SKM-1 treated with dmso at 0.1 percent for 144 hours (cell line): ENCODE results near the gene TBC1D12.
"Not testable (repeated sequence)": the region's sequence is repeated elsewhere in the genome, so short reads cannot be mapped to it uniquely, and the experiment has no call there.

Experiments
- DNase-seq: peaks from one replicate; lab custom pipeline; 2025; ENCODE audit not compliant: unreplicated experiment; lab: John Stamatoyannopoulos, UW

The TBC1D12 gene

GRCh38 chr10:94450782-94451181 lies 48.4 kb downstream of the TBC1D12 start:
- DNase-seq = no peak

- DNase-seq = no peak
Observed at GRCh38 chr10:94451883-94452519, 49.7 kb downstream of the TBC1D12 start.

GRCh38 chr10:94456942-94457341 lies 54.6 kb downstream of the TBC1D12 start:
- no peak for DNase-seq

GRCh38 chr10:94459385-94459784 lies 57.0 kb downstream of the TBC1D12 start:
- DNase-seq = no peak

- no peak for DNase-seq
Observed at GRCh38 chr10:94461503-94461902, 59.2 kb downstream of the TBC1D12 start.

- DNase-seq = no peak
Observed at GRCh38 chr10:94462130-94462529, 59.8 kb downstream of the TBC1D12 start.

- no peak for DNase-seq
Observed at GRCh38 chr10:94465684-94466083, 63.3 kb downstream of the TBC1D12 start.

GRCh38 chr10:94481410-94481809 lies 79.1 kb downstream of the TBC1D12 start:
- no peak for DNase-seq

- no peak for DNase-seq
Observed at GRCh38 chr10:94483970-94484369, 81.6 kb downstream of the TBC1D12 start.

- no peak for DNase-seq
Observed at GRCh38 chr10:94485094-94485493, 82.8 kb downstream of the TBC1D12 start.

GRCh38 chr10:94487575-94487974 lies 85.2 kb downstream of the TBC1D12 start:
- DNase-seq = no peak

- no peak for DNase-seq
Observed at GRCh38 chr10:94489107-94489506, 86.8 kb downstream of the TBC1D12 start.

GRCh38 chr10:94489976-94490788 lies 87.8 kb downstream of the TBC1D12 start:
- DNase-seq = no peak

- DNase-seq = no peak
Observed at GRCh38 chr10:94490789-94491039, 88.4 kb downstream of the TBC1D12 start.

GRCh38 chr10:94493463-94493862 lies 91.1 kb downstream of the TBC1D12 start:
- DNase-seq = no peak

GRCh38 chr10:94496010-94496409 lies 93.7 kb downstream of the TBC1D12 start:
- no peak for DNase-seq

- no peak for DNase-seq
Observed at GRCh38 chr10:94496646-94497045, 94.3 kb downstream of the TBC1D12 start.

GRCh38 chr10:94500063-94500462 lies 97.7 kb downstream of the TBC1D12 start:
- no peak for DNase-seq

GRCh38 chr10:94521276-94522250 lies 119.2 kb downstream of the TBC1D12 start:
- DNase-seq = no peak

- no peak for DNase-seq
Observed at GRCh38 chr10:94524146-94524545, 121.8 kb downstream of the TBC1D12 start.

GRCh38 chr10:94524711-94525110 lies 122.4 kb downstream of the TBC1D12 start:
- no peak for DNase-seq

GRCh38 chr10:94531550-94531949 lies 129.2 kb downstream of the TBC1D12 start:
- DNase-seq = not testable (repeated sequence)
